ENCODE results near the gene YTHDC1.

The YTHDC1 gene

GRCh38 chr4:68369142-68369805, 19.4 kb upstream of the YTHDC1 start:
- no peak for DNase-seq (ENCODE audit: extremely low read depth, low read depth)
- H3K4me3 ChIP-seq (replicated peaks; ENCODE audit: low read depth, low read length): no peak overlapping the region

DNA sequence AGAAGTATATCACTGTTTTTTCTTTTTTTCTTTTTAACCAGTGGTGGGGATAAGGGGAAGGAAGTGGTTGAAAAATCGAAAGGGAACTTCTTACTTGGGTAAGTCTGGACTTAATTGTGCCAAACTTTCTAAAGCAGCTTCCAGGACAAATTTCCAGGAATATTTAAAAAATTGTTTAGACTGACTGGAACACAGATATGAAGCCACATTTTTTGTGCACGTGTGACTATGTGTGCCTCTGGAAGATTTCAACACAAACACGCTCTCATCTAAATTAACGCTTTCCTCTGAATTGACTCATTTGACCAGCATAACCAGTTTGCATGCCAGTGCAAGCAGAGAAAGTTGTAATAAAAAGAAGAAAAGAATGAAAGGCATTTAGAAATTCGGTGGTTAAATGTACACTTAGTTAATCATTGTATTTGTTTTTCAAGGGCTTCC, 18.8 kb upstream of the YTHDC1 start:
- H3K4me3 ChIP-seq (replicated peaks; ENCODE audit: low read depth, low read length): peak overlapping the region; percentile 5; the same call in 1 of the 2 replicates
- no peak for DNase-seq (ENCODE audit: extremely low read depth, low read depth)
- no peak for TF ChIP-seq CTCF (IDR thresholded peaks at IDR 0.05; ENCODE audit: low read depth, low read length, missing control alignments)

More at GRCh38 chr4:68369142-68369805, 19.4 kb upstream of the YTHDC1 start:
- TF ChIP-seq CTCF (IDR thresholded peaks at IDR 0.05; ENCODE audit: low read depth, low read length, missing control alignments): no peak

- TF ChIP-seq CTCF (IDR thresholded peaks at IDR 0.05; ENCODE audit: low read depth, low read length, missing control alignments): no peak
- no peak overlapping the region for H3K4me3 ChIP-seq (replicated peaks; ENCODE audit: low read depth, low read length)
- no peak for DNase-seq (ENCODE audit: extremely low read depth, low read depth)
Measured at GRCh38 chr4:68367835-68368234, 17.9 kb upstream of the YTHDC1 start.

DNA sequence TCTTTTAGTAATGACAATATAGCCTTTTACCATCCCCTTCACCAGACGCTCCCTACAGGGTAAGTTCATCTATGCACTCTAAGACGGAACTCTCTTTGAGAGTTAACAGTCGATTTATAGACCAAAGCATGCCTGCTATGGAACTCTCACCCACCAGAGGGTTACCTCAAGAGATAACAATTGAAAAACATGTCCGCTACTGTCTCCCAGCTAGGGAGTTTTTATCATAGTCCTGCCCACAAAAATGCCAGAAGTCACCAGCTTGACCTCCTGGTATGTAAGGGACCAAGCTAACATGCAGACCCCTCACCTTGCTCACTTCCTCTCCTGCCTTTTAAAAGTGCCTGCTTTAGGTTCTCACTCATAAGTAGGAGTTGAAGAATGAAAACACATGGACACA, 16.7 kb upstream of the YTHDC1 start:
- TF ChIP-seq CTCF (IDR thresholded peaks at IDR 0.05; ENCODE audit: low read depth, low read length, missing control alignments): no peak
- H3K4me3 ChIP-seq (replicated peaks; ENCODE audit: low read depth, low read length): no peak overlapping the region
- no peak for DNase-seq (ENCODE audit: extremely low read depth, low read depth)

DNA sequence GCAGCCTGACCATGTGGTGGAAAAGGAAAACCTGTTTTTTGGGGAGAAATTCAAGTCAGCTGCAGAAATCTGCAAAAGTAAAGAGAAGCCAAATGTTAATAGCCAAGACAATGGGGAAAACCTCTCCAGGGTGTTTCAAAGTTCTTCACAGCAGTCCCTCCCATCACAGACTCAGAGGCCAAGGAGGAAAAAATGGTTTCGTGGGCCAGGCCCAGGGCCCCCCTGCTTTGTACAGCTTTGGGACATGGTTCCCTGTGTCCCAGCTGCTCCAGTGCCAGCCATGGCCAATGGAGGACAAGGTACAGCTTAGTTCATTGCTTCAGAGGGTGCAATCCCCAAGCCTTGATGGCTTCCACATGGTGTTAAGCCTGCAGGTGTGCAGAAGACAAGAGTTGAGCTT, 15.2 kb upstream of the YTHDC1 start:
- TF ChIP-seq CTCF (IDR thresholded peaks at IDR 0.05; ENCODE audit: low read depth, low read length, missing control alignments): no peak

DNA sequence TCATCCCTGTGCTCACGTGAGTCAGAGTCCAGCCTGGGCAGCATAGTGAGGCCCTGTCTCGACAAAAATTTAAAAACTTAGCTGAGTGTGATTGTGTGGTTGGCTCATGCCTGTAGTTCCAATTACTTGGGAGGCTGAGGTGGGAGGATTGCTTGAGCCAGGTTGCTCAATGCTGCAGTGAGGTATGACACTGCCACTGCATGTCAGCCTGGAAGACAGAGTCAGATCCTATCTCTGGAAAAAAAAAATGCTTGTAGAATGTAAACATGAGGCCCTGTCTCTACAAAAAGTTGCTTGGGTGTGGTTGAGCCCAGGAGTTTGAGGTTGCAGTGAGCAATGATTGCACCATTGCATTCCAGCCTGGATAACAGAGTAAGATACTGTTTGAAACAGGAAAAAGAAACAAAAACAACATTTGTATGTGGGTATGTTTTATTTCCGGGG, 11.3 kb upstream of the YTHDC1 start:
- H3K4me3 ChIP-seq (replicated peaks; ENCODE audit: low read depth, low read length): no peak overlapping the region
- DNase-seq (ENCODE audit: extremely low read depth, low read depth): no peak
- TF ChIP-seq CTCF (IDR thresholded peaks at IDR 0.05; ENCODE audit: low read depth, low read length, missing control alignments): no peak

More for the DNA sequence above, 15.2 kb upstream of the YTHDC1 start:
- DNase-seq (ENCODE audit: extremely low read depth, low read depth): no peak
- H3K4me3 ChIP-seq (replicated peaks; ENCODE audit: low read depth, low read length): no peak overlapping the region
